Measurements from ENCODE around the gene MORN1.

The MORN1 gene

DNA sequence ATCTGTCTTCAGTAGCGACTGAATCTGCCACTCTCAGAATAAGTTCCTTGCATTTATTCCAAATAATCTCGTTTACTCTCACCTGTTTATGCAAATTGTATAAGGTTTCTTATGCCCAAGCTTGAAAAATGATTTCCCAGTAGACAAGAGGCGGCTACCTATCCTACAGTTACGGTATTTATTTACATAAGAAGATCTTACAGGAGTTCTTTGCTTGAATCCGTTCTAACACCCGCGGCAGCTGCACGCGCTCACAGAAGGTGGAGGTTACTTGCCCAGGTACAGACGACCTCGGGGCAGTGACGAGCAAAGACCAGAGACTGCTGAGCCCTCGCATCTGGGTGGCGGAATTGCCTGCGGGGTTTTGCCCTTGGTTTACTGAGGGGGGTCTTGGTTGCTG lies 83.4 kb downstream of the MORN1 start:
- Histone ChIP-seq H4K20me1 (ENCODE audit: insufficient read depth, low read length, poor library complexity, severe bottlenecking) (no peaks in the 10 kb centered on the region), H3K4me2 (ENCODE audit: low read depth, low read length, poor library complexity, severe bottlenecking) (no peak overlapping the region), H3K9me3 (ENCODE audit: insufficient read depth, low read depth, low read length) (no peaks in the 10 kb centered on the region), H3K9me2 (replicated peaks; ENCODE audit: low read depth, low read length) (no peaks in the 10 kb centered on the region), H3K9ac (ENCODE audit: low read depth, low read length, poor library complexity, severe bottlenecking) (no peak overlapping the region), H3K79me2 (ENCODE audit: insufficient read depth, low read length) (peaks cover 4% of the 10 kb centered on the region; the same call in 1 of the 2 replicates), H2AFZ (ENCODE audit: low read length) (no peak overlapping the region), H3K4me3 (ENCODE audit: low read length, poor library complexity, severe bottlenecking) (no peak overlapping the region), H3K4me1 (ENCODE audit: insufficient read depth, low read length, poor library complexity, severe bottlenecking) (no peaks in the 10 kb centered on the region), H3F3A (ENCODE audit: low read depth) (no peaks in the 10 kb centered on the region), H3K36me3 (ENCODE audit: insufficient read depth, low read length) (peaks cover 53% of the 10 kb centered on the region; the same call in 1 of the 2 replicates), H3K27me3 (ENCODE audit: insufficient read depth, low read length, poor library complexity, severe bottlenecking) (no peaks in the 10 kb centered on the region)
- no peak for TF ChIP-seq CTCF (conservative IDR thresholded peaks at IDR 0.05; ENCODE audit: low read length)
- no peak for TF ChIP-seq EZH2phosphoT487 (IDR thresholded peaks at IDR 0.05; ENCODE audit: borderline replicate concordance)

- Histone ChIP-seq H3K4me1 (ENCODE audit: insufficient read depth, low read length, poor library complexity, severe bottlenecking) (peaks cover 7% of the 10 kb centered on the region), H4K20me1 (ENCODE audit: insufficient read depth, low read length, poor library complexity, severe bottlenecking) (no peaks in the 10 kb centered on the region), H3K9me2 (replicated peaks; ENCODE audit: low read depth, low read length) (no peaks in the 10 kb centered on the region), H3K4me3 (ENCODE audit: low read length, poor library complexity, severe bottlenecking) (no peak overlapping the region), H2AFZ (ENCODE audit: low read length) (no peak overlapping the region), H3K36me3 (ENCODE audit: insufficient read depth, low read length) (peaks cover 53% of the 10 kb centered on the region; the same call in 1 of the 2 replicates), H3K79me2 (ENCODE audit: insufficient read depth, low read length) (peaks cover 12% of the 10 kb centered on the region; the same call in 1 of the 2 replicates), H3K27me3 (ENCODE audit: insufficient read depth, low read length, poor library complexity, severe bottlenecking) (no peaks in the 10 kb centered on the region), H3F3A (ENCODE audit: low read depth) (no peaks in the 10 kb centered on the region), H3K9me3 (ENCODE audit: insufficient read depth, low read depth, low read length) (no peaks in the 10 kb centered on the region), H3K9ac (ENCODE audit: low read depth, low read length, poor library complexity, severe bottlenecking) (no peak overlapping the region), H3K4me2 (ENCODE audit: low read depth, low read length, poor library complexity, severe bottlenecking) (no peak overlapping the region)
- TF ChIP-seq EZH2phosphoT487 (IDR thresholded peaks at IDR 0.05; ENCODE audit: borderline replicate concordance) (no peak), CTCF (conservative IDR thresholded peaks at IDR 0.05; ENCODE audit: low read length) (no peak)
Measured at GRCh38 chr1:2307064-2307605, 84.2 kb downstream of the MORN1 start.

- no peaks in the 10 kb centered on the region for H3K9me3 ChIP-seq (ENCODE audit: insufficient read depth, low read depth, low read length)
- H3K27me3 ChIP-seq (ENCODE audit: insufficient read depth, low read length, poor library complexity, severe bottlenecking): no peaks in the 10 kb centered on the region
- no peaks in the 10 kb centered on the region for H4K20me1 ChIP-seq (ENCODE audit: insufficient read depth, low read length, poor library complexity, severe bottlenecking)
- no peak overlapping the region for H3K4me3 ChIP-seq (ENCODE audit: low read length, poor library complexity, severe bottlenecking)
- TF ChIP-seq EZH2phosphoT487 (IDR thresholded peaks at IDR 0.05; ENCODE audit: borderline replicate concordance) (no peak), CTCF (conservative IDR thresholded peaks at IDR 0.05; ENCODE audit: low read length) (no peak)
- H3K36me3 ChIP-seq (ENCODE audit: insufficient read depth, low read length): peaks cover 53% of the 10 kb centered on the region; the same call in 1 of the 2 replicates
- H3K79me2 ChIP-seq (ENCODE audit: insufficient read depth, low read length): peaks cover 16% of the 10 kb centered on the region; the same call in 1 of the 2 replicates
- no peak overlapping the region for H3K9ac ChIP-seq (ENCODE audit: low read depth, low read length, poor library complexity, severe bottlenecking)
- H3K9me2 ChIP-seq (replicated peaks; ENCODE audit: low read depth, low read length): no peaks in the 10 kb centered on the region
- no peak overlapping the region for H2AFZ ChIP-seq (ENCODE audit: low read length)
- H3F3A ChIP-seq (ENCODE audit: low read depth): peaks cover 3% of the 10 kb centered on the region; the same call in 1 of the 2 replicates
- H3K4me1 ChIP-seq (ENCODE audit: insufficient read depth, low read length, poor library complexity, severe bottlenecking): peaks cover 14% of the 10 kb centered on the region
- no peak overlapping the region for H3K4me2 ChIP-seq (ENCODE audit: low read depth, low read length, poor library complexity, severe bottlenecking)
Measured at GRCh38 chr1:2306151-2306978, 85.0 kb downstream of the MORN1 start.
